GM19193 (cell line): ENCODE results near the gene CHRNE.

Source experiments
- POLR2A ChIP-seq: IDR thresholded peaks from 4 replicates; pipeline ENCODE4 v1.6.1; 2011; ENCODE audit not compliant: insufficient read depth, insufficient read length; ENCODE audit errors: extremely low read depth

CHRNE gene

DNA sequence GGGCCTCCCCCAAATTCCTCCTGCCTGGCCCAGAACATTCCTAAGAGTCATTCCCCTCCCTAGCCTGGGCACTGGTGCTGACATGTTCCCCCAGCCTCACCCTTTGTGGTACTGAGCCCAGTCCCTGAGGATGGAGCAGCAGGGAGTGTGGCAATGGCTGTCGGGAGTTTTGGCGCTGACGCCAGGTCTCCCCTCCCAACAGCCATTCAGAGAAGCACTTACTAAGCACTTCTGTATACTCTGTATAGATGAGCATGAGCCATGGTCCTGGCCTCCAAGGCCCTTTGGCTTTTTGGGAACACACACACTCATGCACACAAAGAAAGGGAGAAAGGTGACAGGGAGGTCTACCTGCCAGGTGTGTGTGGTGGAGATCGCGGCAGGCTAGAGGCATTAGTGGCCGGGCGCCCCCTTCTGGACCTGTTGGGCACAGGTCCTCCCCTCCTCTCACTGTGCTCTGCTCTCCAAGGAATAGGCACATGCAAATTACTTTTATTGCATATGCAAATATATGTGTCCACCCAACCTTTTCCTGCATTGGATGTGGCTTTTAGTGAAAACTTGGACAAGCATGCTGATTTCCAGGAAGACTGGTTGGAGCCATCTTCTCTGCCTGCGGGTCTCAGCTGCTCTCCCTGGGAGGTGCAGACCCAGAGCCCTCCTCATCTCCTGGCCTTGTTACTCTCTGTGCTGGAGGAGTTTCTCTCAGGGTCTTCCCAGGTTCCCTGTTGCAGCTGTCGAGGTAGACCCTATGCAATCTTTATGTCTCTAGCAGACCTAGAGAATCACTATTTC is 20.9 kb downstream of the CHRNE start:
- no peak for TF ChIP-seq POLR2A

DNA sequence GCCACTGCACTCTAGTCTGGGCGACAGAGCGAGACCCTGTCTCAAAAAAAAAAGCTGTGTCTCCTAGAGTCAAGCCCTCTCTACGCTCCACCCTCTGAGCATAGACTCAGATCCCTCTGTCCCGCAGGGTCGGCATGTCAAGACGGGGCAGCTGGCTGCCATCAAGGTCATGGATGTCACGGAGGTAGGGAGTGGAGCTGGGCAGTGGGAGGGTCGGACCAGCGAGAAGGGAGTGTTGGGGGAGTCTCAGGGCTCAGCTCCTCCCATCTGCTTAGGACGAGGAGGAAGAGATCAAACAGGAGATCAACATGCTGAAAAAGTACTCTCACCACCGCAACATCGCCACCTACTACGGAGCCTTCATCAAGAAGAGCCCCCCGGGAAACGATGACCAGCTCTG is 22.0 kb downstream of the CHRNE start:
- no peak for TF ChIP-seq POLR2A

DNA sequence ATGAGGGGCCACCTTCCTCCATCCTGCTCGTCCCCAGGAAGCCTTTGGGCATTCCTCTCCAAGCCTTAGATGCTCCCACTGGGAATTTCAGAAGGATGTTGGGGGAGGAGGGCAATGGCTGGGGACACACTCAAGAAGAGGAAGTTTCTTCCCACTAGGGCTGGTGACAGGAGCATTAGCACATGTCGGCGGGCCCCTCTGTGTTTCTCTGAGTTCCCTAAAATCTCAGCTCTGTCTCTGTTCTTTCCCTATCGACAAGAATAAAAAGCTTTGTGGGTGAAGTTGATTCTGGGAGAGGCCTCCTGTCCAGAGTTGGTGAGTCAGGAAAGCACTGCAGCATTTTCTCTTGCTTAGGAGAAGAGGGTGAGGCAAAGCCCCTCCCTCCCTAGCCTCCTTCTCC is 23.3 kb downstream of the CHRNE start:
- TF ChIP-seq POLR2A: no peak

DNA sequence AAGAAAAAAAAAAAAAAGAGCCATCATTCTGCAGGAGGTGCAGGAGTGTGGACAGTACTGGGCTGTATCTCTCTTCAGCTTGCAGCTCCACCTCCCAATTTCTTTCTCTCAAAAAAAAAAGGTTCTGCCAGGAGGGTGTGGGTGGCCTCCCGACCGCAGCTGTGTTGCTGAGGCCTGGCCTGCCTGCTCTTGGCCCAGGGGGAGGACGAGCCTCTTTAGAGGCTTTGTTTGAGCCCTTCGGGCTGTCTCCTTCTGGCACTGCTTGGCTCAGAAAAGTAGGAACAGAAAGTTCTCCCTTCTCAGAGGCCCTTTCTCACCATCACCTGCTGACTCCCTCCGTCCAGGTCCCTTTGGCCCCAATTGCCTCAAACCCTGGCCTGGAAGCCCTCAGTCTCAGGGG is 25.8 kb downstream of the CHRNE start:
- no peak for TF ChIP-seq POLR2A

DNA sequence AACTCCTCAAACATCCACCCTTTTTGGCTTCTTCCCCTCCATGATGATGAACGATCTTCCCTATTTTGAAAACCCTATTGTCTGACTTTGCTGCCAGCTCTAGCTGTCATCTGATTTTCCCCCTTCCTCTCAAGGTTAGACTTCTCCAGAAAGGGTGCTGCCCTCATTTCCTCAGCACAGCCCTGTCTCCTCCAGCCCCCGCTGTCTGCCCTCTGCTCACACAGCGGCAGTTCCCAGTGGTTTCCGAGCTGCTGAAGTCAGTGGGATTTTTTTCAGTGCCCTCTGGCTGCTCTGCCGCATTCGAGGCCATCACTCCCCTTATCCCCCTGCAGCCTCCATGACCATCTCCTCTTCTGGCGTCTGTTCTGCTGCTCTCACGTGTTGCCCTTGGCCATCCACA is 30.1 kb downstream of the CHRNE start:
- TF ChIP-seq POLR2A: no peak

DNA sequence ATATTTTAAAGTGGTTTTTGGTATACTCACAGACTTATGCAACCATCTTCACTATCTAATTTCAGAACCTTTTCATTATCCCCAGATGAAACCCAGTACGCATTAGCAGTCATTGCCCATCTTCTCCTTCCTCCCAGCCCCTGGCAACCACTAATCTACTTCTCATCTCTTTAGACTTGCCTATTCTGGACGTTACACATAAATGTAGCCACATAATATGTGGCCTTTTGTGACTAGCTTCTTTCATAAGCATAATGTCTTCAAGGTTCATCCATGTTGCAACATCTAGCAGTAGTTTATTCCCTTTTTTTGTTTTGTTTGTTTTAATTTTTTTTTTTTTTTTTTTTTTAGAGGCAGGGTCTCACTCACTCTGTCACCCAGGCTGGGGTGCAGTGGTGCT is 32.0 kb downstream of the CHRNE start:
- TF ChIP-seq POLR2A: no peak

DNA sequence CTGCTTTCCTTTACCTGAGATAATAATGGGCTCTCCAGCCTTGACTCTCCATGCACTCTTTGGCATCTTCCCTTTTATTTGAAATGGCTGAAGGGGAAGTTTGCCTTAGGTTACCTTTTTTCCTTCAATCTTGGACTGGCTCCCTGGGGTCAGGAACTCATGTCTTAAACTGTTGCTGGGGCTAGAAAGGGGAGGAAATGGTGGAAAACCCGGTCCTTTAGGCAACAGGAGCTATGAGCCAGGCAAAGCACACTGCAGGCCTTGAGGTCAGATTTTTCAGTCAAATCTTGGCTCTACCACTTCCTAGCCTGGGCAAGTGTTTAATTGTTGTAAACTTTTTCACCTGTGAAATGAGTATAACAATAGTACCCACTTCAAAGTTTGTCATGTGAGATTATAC is 39.6 kb downstream of the CHRNE start:
- TF ChIP-seq POLR2A: no peak

DNA sequence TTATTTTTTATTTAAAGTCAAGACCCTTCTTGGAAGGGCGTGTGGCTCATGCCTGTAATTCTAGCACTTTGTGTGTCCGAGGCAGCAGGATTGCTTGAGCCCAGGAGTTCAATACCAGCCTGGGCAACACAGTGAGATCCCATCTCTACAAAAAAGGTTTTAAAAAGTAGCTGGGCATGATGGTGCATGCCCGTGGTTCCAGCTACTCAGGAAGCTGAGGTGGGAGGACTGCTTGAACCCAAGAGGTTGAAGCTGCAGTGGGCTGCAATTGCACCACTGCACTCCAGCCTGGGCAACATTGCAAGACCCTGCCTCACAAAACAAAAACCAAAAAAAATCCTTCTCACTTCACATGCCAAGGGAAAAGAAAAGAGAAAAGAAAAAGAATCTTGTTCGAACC is 40.2 kb downstream of the CHRNE start:
- TF ChIP-seq POLR2A: no peak

DNA sequence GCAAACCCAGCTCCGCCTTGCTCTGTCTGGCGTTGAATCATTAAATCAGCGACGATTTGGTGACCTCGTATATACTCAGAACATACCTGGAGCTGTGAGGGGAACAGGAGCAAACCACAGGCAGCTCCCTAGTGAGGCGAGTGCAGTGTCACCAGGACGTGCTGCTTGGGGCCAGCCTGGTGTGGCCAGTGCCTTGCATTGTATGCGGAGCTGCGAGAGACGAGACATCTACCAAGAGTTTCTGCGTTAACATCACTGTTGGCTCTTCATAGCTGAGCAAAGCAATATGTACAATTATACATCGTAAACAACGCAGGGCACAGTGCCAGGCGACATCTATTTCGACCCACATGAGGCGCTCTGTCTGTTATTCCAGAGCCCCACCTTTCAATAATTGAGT is 41.8 kb downstream of the CHRNE start:
- no peak for TF ChIP-seq POLR2A

DNA sequence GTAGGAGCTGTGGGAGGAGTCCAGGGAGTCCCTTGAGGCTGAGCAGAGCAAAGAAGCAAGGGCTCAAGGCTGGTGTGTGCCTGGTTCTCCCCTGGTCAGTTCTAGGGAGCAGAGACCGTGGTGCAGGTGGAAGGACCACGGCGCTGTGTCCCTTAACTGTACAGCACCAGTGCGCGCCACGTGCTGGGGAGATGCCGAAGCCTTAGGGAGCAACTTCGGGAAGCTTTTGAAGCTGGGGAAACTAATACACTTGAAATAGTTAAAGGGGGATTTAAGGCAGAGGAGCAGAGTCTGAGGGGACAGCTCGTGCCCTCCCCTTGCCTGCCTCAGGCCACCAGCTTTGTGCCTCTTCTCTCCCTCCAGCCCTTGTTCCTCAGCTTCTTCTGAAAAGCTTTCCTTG is 42.2 kb downstream of the CHRNE start:
- TF ChIP-seq POLR2A: no peak

DNA sequence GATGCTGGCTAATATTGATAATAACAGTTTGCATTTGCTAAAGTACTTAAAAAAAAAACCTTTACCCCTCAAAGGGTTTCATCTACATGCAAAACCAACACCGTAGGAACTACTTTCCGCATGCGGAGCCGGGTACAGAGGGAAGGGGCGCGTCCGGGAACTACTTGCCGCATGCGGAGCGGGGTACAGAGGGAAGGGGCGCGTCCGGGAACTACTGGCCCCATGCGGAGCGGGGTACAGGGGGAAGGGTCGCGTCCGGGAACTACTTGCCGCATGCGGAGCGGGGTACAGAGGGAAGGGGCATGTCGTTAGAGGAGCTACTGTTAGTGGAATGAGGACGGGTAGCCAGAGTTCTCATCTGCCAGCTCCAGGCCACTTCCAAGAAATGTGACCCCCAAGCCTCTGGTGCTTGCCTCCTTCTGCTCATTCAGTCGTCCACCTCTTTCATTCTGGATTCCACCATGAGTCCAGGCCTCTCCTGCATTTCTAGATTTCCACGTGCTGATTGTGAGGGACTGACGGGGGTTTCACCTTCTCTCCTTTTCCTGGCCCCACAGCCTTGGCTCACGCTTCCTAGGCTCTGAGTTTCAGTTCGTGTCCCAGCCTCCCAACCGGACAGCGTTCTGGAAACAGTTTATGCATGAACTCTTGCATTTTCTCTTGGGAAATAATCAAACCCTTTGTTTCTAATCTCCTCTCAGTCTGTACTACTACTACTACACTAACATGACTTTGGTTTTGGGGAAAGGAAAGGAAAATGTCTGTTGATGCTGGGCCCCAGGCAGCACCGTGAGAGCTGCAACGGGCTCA is 42.9 kb downstream of the CHRNE start:
- no peak for TF ChIP-seq POLR2A

DNA sequence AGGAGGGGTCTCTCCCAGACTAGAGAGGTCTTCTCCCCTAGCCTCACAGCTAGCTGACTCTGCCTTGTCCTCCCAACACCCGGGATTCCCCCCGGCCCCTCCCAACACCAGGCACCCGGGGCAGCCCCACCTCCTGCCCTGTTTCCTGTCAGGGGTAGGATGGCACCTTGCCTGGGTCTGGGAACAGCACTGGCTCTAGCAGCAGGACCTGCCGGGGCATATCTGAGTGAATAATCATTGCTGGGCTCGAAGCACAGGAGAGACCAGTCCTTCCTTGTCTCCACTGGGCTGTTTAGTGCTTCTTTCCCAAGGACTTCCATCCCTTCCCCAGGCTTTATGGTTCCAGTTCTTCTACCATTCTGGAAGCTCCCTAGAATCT is 44.0 kb downstream of the CHRNE start:
- no peak for TF ChIP-seq POLR2A

DNA sequence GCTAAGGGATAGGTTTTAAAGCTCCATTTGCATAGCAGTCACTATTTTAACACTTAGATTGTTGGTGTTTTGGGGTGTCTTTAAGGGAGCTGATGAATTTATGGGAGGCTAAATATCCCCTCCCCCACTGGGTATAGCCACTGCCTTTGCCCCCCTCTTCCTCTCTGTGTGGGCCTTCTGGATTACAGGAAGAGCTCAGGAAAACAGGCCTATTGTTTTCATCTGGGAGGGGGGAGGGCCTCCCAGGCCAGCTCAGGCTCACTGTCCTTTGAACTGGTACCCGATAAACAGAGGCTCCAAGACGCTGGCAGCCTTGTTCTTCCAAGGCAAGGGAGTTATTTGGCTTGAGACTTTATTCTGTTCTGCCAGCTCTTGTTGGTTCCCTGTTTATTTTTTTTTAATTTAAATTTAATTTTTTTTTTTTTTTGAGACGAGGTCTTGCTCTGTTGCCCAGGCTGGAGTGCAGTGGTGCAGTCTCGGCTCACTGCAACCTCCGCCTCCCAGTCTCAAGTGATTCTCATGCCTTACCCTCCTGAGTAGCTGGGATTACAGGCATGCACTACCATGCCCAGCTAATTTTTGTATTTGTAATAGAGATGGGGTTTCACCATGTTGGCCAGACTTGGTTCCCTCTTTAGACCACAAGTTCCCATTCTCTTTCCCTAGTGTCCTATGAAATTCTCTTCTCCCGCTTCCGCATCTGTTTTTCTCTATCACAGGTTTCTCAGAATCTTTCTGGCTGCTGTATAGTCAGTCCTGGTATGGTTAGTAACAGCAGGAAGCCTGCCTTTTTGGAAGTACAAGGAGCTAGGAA is 44.6 kb downstream of the CHRNE start:
- TF ChIP-seq POLR2A: no peak

DNA sequence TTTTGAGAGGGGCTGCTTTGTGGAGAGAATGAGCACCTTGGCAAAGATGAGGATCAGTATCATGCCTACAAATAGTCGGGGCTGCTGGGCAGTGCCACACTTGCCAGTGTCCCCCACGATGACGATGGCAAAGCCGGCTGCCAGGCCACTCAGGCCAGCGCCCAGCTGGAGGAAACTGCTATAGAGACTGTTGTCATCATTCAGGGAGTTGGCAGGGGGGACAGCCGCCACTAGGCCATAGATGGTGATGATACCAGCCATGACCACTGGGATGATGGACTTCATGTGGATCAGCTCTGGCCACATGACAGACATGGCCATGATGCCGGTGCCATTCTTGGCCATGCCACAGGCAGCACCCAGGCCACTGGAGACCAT is 46.0 kb downstream of the CHRNE start:
- no peak for TF ChIP-seq POLR2A

DNA sequence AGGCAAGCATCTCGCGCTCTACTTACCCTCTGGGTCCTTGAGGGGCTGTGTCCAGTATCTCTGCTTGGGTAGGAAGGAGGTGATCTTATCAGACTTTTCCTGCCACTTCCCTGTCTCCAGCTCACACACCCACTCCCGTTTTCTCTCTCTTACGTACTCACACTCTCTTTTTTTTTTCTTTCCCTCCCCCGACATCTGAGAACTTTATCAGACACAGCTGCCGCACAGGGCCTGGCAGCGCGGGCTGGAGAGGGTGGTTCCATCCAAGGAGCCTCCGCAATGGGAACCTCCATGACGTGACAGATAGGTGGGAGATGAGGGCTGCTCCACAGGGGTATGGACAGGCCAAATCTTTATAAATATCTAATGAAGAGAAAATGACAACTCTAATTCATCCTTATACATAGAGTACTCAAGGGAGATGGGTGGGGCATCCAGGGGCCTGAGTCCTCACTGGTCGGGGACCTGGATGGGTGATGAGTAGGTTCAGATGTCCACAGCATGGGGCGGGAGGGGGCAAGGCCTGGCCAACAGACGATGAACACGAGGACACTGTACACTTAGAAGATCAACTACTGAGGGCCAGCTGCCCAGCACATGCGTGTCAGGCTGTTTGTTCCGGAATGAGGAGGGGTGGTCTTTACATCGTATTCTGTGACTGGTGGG is 46.5 kb downstream of the CHRNE start:
- no peak for TF ChIP-seq POLR2A
